Fibroblast of lung (primary cell): Measurements from ENCODE around the gene PTDSS2.

Experiments
- EZH2 ChIP-seq: IDR thresholded peaks from 2 replicates; pipeline ENCODE4 v1.5.1; 2012; ENCODE audit warnings: low read length, control low read depth, mild to moderate bottlenecking; ENCODE audit errors: missing control alignments
- TF ChIP-seq, protein P1 (sequence below), 2 donors: IDR thresholded peaks in 1 of 2; conservative IDR thresholded peaks in 1 of 2; 1 replicate in 1 of 2; 2 replicates in 1 of 2; pipeline ENCODE4 v1.5.1; 2011 to 2012; ENCODE audit warnings: low read length in 2 of 2, control low read depth in 1 of 2, inconsistent platforms in 1 of 2, low read depth in 1 of 2, mild to moderate bottlenecking in 1 of 2

DNA sequence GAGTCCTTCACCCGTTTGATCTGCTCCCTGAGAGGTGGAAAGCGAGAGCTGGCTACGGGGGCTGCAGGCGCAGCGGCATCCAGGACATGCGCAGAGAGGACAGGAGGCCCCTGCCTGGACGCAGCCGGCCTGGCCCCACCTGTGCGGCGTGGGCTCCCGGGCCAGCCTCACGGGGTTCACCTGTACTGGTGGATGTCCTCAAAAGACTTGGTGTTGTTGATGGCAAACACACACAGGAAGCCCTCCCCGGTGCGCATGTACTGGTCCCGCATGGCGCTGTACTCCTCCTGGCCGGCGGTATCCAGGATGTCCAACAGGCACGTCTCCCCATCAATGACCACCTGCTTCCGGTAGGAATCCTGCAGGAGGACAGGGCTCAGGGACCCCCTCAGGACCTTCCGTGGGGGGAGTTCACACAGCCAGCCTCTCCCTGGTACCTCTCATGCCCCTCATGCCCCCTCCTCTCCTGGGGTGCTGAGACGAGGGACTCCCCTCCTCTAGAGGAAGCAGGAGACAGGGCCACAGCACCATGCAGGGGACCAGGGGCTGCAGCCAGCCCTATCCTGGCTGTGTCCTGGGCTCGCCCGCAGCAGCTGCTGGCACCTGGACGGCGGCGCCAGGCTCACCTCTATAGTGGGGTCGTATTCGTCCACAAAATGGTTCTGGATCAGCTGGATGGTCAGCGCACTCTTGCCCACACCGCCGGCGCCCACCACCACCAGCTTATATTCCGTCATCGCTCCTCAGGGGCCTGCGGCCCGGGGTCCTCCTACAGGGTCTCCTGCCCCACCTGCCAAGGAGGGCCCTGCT, 83.7 kb downstream of the PTDSS2 start:
- TF ChIP-seq, protein P1, sequence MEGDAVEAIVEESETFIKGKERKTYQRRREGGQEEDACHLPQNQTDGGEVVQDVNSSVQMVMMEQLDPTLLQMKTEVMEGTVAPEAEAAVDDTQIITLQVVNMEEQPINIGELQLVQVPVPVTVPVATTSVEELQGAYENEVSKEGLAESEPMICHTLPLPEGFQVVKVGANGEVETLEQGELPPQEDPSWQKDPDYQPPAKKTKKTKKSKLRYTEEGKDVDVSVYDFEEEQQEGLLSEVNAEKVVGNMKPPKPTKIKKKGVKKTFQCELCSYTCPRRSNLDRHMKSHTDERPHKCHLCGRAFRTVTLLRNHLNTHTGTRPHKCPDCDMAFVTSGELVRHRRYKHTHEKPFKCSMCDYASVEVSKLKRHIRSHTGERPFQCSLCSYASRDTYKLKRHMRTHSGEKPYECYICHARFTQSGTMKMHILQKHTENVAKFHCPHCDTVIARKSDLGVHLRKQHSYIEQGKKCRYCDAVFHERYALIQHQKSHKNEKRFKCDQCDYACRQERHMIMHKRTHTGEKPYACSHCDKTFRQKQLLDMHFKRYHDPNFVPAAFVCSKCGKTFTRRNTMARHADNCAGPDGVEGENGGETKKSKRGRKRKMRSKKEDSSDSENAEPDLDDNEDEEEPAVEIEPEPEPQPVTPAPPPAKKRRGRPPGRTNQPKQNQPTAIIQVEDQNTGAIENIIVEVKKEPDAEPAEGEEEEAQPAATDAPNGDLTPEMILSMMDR (conservative IDR thresholded peaks at IDR 0.05 in 1 of 2, IDR thresholded peaks at IDR 0.05 in 1 of 2; ENCODE audit: low read depth in 1 of 2, low read length in 2 of 2) = no peak
- no peak for TF ChIP-seq EZH2
